ENCODE results near the gene TMEM8B.

- TF ChIP-seq EZH2 (IDR thresholded peaks at IDR 0.05; ENCODE audit: low read length, unreplicated experiment) (no peak), CTCF (conservative IDR thresholded peaks at IDR 0.05; ENCODE audit: low read depth, low read length) (no peak), EZH2phosphoT487 (IDR thresholded peaks at IDR 0.05; ENCODE audit: borderline replicate concordance, low read length) (no peak)
Observed at GRCh38 chr9:35811381-35812024, 17.5 kb upstream of the TMEM8B start.

Measured in PC-3 (cell line).